ENCODE measurements around the gene PCDHA9.
"Not testable (repeated sequence)": the region's sequence is repeated elsewhere in the genome, so short reads cannot be mapped to it uniquely, and the experiment has no call there.

The PCDHA9 gene, protein sequence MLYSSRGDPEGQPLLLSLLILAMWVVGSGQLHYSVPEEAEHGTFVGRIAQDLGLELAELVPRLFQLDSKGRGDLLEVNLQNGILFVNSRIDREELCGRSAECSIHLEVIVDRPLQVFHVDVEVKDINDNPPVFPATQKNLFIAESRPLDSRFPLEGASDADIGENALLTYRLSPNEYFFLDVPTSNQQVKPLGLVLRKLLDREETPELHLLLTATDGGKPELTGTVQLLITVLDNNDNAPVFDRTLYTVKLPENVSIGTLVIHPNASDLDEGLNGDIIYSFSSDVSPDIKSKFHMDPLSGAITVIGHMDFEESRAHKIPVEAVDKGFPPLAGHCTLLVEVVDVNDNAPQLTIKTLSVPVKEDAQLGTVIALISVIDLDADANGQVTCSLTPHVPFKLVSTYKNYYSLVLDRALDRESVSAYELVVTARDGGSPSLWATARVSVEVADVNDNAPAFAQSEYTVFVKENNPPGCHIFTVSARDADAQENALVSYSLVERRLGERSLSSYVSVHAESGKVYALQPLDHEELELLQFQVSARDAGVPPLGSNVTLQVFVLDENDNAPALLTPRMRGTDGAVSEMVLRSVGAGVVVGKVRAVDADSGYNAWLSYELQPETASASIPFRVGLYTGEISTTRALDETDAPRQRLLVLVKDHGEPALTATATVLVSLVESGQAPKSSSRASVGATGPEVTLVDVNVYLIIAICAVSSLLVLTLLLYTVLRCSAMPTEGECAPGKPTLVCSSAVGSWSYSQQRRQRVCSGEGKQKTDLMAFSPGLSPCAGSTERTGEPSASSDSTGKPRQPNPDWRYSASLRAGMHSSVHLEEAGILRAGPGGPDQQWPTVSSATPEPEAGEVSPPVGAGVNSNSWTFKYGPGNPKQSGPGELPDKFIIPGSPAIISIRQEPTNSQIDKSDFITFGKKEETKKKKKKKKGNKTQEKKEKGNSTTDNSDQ

DNA sequence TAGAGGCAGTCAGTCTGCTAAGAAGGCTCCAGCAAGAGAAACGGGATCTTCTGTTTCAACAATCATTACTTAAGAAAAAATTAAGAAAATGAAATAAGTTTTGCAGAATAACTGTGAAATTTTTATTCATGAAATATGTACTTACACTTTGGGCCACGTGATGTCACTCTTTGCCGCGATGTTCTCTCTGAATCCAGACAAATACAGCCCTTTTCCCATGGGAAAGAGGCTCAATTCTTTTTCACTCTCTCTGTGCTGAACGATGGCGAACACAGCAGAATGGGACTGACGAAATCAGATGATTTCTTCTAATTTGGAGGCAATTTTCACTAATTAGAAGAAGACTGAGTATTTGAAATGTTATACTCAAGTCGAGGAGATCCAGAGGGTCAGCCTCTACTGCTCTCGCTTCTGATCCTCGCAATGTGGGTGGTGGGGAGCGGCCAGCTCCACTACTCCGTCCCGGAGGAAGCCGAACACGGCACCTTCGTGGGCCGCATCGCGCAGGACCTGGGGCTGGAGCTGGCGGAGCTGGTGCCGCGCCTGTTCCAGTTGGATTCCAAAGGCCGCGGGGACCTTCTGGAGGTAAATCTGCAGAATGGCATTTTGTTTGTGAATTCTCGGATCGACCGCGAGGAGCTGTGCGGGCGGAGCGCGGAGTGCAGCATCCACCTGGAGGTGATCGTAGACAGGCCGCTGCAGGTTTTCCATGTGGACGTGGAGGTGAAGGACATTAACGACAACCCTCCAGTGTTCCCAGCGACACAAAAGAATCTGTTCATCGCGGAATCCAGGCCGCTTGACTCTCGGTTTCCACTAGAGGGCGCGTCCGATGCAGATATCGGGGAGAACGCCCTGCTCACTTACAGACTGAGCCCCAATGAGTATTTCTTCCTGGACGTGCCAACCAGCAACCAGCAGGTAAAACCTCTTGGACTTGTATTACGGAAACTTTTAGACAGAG is at the start of gene PCDHA9:
Gene PCDHA9, plus strand, starts transcription at position 244 of the 964 bp plus-strand sequence. Its CDS starts 114 bp downstream, at position 358.
- not testable (repeated sequence) for DNase-seq (ENCODE audit: low read depth in 2 of 3, low spot score in 2 of 3)

DNA sequence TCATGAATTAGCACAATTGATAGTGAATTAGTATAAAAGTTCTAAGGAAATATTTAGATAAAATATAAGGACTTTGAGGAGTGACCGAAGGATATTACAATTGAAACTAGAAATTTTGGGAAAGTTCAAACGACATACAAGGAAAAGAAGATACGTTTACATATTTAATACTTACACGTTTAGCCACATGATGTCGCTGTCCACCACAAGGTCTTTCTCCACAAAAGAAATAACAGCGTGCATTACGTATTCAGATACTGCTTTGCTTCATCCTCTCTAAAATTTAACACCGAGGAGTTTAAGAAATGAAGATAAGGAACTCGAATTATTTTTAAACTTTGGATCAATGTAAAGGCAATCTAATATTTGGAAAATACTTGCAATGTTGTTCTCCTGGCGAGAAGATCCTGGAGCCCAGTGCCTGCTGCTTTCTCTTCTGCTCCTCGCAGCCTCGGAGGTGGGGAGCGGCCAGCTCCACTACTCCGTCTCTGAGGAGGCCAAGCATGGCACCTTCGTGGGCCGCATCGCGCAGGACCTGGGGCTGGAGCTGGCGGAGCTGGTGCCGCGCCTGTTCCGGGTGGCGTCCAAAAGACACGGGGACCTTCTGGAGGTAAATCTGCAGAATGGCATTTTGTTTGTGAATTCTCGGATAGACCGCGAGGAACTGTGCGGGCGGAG is 47.2 kb upstream of the PCDHA9 start, which contains the start of gene PCDHA3:
Gene PCDHA3, plus strand, starts transcription at position 242 of the 678 bp plus-strand sequence.
- DNase-seq (ENCODE audit: low read depth in 2 of 3, low spot score in 2 of 3): no peak

DNA sequence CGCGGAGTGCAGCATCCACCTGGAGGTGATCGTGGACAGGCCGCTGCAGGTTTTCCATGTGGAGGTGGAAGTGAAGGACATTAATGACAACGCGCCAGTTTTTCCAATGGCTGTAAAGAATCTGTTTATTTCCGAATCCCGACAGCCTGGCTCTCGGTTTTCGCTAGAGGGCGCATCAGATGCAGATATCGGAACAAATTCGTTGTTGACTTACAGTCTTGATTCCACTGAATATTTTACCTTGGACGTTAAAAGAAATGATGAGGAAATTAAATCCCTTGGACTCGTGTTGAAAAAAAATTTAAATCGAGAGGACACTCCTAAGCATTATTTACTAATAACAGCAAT is 46.7 kb upstream of the PCDHA9 start:
- DNase-seq (ENCODE audit: low read depth in 2 of 3, low spot score in 2 of 3): no peak

DNA sequence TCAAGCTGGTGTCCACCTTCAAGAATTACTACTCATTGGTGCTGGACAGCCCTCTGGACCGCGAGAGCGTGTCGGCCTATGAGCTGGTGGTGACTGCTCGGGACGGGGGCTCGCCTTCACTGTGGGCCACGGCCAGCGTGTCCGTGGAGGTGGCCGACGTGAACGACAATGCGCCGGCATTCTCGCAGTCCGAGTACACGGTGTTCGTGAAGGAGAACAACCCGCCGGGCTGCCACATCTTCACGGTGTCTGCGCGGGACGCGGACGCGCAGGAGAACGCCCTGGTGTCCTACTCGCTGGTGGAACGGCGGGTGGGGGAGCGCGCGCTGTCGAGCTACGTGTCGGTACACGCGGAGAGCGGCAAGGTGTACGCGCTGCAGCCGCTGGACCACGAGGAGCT is 45.8 kb upstream of the PCDHA9 start:
- DNase-seq (ENCODE audit: low read depth in 2 of 3, low spot score in 2 of 3): not testable (repeated sequence)

DNA sequence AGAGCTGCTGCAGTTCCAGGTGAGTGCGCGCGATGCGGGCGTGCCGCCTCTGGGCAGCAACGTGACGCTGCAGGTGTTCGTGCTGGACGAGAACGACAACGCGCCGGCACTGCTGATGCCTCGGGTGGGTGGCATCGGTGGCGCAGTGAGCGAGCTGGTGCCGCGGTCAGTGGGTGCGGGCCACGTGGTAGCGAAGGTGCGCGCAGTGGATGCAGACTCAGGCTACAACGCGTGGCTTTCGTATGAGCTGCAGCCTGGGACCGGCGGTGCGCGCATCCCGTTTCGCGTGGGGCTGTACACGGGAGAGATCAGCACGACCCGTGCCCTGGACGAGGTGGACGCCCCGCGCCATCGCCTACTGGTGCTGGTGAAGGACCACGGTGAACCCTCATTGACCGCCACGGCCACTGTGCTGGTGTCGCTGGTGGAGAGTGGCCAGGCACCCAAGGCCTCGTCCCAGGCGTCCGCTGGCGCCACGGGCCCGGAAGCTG is 45.4 kb upstream of the PCDHA9 start:
- no peak for DNase-seq (ENCODE audit: low read depth in 2 of 3, low spot score in 2 of 3)

DNA sequence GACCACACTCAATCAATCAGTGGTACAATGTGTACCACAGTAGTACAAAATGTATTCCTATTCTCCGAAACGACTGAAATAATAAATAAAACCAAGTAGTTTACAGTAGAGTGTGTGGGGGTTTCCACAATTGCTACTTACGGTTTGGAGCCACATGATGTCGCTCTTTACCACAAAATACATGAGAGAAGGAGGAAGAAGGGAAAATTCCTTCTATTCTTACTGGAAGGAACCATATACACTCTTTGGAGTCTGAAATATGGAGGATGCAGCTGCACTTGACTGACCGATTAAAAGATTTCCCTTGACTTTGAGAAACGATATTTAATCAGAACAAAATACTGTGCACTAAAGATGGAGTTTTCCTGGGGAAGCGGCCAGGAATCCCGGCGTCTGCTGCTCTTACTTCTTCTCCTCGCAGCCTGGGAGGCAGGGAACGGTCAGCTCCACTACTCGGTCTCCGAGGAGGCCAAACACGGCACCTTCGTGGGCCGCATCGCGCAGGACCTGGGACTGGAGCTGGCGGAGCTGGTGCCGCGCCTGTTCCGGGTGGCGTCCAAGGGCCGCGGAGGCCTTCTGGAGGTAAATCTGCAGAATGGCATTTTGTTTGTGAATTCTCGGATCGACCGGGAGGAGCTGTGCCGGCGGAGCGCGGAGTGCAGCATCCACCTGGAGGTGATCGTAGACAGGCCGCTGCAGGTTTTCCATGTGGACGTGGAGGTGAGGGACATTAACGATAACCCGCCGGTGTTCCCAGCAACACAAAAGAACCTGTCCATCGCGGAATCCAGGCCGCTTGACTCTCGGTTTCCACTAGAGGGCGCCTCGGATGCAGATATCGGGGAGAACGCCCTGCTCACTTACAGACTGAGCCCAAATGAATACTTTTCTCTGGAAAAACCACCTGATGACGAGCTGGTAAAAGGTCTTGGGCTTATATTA is 41.1 kb upstream of the PCDHA9 start, which contains the start of gene PCDHA4:
Gene PCDHA4, plus strand, starts transcription at position 235 of the 942 bp plus-strand sequence.
- DNase-seq (ENCODE audit: low read depth in 2 of 3, low spot score in 2 of 3): no peak

DNA sequence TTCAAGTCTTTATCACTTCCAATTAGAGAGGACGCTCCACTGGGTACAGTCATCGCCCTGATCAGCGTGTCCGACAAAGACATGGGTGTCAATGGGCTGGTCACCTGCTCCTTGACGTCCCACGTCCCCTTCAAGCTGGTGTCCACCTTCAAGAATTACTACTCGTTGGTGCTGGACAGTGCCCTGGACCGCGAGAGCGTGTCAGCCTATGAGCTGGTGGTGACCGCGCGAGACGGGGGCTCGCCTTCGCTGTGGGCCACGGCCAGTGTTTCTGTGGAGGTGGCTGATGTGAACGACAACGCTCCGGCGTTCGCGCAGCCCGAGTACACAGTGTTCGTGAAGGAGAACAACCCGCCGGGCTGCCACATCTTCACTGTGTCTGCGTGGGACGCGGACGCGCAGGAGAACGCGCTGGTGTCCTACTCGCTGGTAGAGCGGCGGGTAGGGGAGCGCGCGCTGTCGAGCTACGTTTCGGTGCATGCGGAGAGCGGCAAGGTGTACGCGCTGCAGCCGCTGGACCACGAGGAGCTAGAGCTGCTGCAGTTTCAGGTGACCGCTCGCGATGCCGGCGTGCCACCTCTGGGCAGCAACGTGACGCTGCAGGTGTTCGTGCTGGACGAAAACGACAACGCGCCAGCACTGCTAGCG is 39.8 kb upstream of the PCDHA9 start:
- not testable (repeated sequence) for DNase-seq (ENCODE audit: low read depth in 2 of 3, low spot score in 2 of 3)

DNA sequence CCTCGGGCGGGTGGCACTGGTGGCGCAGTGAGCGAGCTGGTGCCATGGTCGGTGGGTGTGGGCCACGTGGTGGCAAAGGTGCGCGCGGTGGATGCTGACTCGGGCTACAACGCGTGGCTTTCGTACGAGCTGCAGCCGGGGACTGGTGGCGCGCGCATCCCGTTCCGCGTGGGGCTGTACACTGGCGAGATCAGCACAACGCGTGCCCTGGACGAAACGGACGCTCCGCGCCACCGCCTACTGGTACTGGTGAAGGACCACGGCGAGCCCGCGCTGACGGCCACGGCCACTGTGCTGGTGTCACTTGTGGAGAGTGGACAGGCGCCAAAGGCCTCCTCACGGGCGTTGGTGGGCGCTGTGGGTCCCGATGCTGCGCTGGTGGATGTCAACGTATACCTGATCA is 39.3 kb upstream of the PCDHA9 start:
- DNase-seq (ENCODE audit: low read depth in 2 of 3, low spot score in 2 of 3): no peak

DNA sequence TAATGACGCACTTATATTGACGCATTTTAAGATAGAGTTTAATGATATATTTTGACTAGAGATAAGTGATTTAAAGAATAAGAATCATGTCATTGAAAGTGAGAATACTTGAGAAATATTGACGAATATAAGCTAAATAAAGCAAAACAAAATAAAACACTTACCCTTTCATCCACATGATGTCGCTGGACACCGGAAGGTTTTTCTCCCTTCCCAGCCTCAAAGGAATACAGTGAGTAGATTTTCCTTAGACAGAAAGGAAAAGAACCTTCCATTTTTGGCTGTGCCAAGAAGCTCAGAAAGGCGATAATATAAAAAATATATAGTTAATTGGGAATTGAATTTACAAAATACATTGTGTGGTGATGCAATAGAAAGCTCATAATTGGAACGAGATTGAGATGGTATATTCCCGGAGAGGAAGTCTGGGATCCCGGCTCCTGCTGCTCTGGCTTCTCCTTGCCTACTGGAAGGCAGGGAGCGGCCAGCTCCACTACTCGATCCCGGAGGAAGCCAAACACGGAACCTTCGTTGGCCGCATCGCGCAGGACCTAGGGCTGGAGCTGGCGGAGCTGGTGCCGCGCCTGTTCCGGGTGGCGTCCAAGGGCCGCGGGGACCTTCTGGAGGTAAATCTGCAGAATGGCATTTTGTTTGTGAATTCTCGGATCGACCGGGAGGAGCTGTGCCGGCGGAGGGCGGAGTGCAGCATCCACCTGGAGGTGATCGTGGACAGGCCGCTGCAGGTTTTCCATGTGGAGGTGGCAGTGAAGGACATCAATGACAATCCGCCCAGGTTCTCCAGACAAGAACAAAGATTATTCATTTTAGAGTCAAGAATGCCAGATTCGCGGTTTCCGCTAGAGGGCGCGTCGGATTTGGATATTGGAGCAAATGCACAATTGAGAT is 26.6 kb upstream of the PCDHA9 start, which contains the start of gene PCDHA5:
Gene PCDHA5, plus strand, starts transcription at position 239 of the 906 bp plus-strand sequence.
- no peak for DNase-seq (ENCODE audit: low read depth in 2 of 3, low spot score in 2 of 3)

DNA sequence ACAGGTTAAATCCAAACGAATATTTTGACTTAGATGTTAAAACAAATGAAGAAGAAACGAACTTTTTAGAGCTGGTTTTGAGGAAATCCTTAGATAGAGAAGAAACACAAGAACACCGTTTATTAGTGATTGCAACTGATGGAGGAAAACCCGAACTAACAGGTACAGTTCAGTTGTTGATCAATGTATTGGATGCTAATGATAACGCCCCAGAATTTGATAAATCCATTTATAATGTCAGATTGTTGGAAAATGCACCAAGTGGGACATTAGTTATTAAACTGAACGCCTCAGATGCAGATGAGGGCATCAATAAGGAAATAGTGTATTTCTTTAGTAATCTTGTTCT is 25.9 kb upstream of the PCDHA9 start:
- DNase-seq (ENCODE audit: low read depth in 2 of 3, low spot score in 2 of 3): no peak

DNA sequence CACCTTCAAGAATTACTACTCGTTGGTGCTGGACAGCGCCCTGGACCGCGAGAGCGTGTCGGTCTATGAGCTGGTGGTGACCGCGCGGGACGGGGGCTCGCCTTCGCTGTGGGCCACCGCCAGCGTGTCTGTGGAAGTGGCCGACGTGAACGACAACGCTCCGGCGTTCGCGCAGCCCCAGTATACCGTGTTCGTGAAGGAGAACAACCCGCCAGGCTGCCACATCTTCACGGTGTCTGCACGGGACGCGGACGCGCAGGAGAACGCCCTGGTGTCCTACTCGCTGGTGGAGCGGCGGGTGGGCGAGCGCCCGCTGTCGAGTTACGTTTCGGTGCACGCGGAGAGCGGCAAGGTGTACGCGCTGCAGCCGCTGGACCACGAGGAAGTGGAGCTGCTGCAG is 25.2 kb upstream of the PCDHA9 start:
- DNase-seq (ENCODE audit: low read depth in 2 of 3, low spot score in 2 of 3): not testable (repeated sequence)

DNA sequence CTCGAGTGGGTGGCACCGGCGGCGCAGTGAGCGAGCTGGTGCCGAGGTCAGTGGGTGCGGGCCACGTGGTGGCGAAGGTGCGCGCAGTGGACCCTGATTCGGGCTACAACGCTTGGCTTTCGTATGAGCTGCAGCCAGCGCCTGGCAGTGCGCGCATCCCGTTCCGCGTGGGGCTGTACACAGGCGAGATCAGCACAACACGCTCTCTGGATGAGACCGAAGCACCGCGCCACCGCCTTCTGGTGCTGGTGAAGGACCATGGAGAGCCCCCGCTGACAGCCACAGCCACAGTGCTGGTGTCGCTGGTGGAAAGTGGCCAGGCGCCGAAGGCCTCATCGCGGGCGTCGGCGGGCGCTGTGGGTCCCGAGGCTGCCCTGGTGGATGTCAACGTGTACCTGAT is 24.7 kb upstream of the PCDHA9 start:
- DNase-seq (ENCODE audit: low read depth in 2 of 3, low spot score in 2 of 3): no peak

DNA sequence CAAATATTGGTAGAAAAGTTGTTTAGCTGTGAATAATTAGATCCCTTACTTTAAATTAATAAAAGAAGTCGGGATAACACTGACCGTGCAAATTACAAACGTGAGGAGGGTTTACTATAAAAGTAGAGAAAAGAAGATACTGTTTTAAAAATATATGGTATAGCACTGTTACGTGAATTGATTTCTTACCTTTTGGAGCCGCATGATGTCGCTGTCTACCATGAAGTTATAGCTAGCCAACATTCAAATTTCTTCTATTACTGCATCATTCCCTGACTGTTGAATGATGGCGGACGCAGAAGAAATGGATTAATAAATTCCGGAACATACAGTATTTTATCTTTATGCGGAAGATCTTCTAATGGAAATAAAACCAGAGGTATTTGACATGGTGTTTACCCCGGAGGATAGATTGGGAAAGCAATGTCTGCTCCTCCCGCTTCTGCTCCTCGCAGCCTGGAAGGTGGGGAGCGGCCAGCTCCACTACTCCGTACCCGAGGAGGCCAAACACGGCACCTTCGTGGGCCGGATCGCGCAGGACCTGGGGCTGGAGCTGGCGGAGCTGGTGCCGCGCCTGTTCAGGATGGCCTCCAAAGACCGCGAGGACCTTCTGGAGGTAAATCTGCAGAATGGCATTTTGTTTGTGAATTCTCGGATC is 20.3 kb upstream of the PCDHA9 start, which contains the start of gene PCDHA6:
Gene PCDHA6, plus strand, starts transcription at position 257 of the 658 bp plus-strand sequence. Its CDS starts 132 bp downstream, at position 389.
- DNase-seq (ENCODE audit: low read depth in 2 of 3, low spot score in 2 of 3): no peak

DNA sequence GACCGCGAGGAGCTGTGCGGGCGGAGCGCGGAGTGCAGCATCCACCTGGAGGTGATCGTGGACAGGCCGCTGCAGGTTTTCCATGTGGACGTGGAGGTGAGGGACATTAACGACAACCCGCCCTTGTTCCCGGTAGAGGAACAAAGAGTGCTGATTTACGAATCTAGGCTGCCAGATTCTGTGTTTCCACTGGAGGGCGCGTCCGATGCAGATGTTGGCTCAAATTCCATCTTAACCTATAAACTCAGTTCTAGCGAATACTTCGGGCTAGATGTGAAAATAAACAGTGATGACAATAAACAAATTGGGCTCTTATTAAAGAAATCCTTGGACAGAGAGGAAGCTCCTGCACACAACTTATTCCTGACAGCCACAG is 19.8 kb upstream of the PCDHA9 start:
- no peak for DNase-seq (ENCODE audit: low read depth in 2 of 3, low spot score in 2 of 3)

DNA sequence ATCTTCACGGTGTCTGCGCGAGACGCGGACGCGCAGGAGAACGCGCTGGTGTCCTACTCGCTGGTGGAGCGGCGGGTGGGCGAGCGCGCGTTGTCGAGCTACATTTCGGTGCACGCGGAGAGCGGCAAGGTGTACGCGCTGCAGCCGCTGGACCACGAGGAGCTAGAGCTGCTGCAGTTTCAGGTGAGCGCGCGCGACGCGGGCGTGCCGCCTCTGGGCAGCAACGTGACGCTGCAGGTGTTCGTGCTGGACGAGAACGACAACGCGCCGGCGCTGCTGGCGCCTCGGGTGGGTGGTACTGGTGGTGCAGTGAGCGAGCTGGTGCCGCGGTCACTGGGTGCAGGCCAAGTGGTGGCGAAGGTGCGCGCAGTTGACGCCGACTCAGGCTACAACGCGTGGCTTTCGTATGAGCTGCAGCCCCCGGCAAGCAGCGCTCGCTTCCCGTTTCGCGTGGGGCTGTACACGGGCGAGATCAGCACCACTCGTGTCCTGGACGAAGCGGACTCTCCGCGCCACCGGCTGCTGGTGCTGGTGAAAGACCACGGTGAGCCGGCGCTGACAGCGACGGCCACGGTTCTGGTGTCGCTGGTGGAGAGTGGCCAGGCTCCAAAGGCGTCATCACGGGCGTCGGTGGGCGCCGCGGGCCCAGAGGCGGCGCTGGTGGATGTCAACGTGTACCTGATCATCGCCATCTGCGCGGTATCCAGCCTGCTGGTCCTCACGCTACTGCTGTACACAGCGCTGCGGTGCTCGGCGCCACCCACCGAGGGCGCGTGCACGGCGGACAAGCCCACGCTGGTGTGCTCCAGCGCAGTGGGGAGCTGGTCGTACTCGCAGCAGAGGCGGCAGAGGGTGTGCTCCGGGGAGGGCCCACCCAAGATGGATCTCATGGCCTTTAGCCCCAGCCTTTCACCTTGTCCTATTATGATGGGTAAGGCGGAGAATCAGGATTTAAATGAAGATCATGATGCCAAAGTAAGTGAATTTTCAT is 18.4 kb upstream of the PCDHA9 start:
- DNase-seq (ENCODE audit: low read depth in 2 of 3, low spot score in 2 of 3): not testable (repeated sequence)
